ENCODE results near the gene GREB1L. TPM values are rescaled to one million over a fixed set of nuclear protein-coding genes. Genes with fewer than 3 reads are reported as not detected.

The GREB1L gene
- total and polyA plus RNA-seq, 2 donors (not counting 1 experiment from before 2014, with no cell fraction given), result not detected

- Mint-ChIP-seq H3K4me3 (no peak overlapping the region), H3K27me3 (peaks cover 22% of the 10 kb centered on the region), H3K4me1 (no peaks in the 10 kb centered on the region), H3K27ac (no peak overlapping the region), H3K9me3 (ENCODE audit: insufficient read depth) (no peaks in the 10 kb centered on the region)
- ATAC-seq (ENCODE audit: low read depth), result no peak
- TF ChIP-seq CTCF (IDR thresholded peaks at IDR 0.05) (no peak), EZH2 (IDR thresholded peaks at IDR 0.05; ENCODE audit: borderline replicate concordance, insufficient read depth, low read depth, low read length, poor library complexity, severe bottlenecking) (no peak)
- no peak overlapping the region for H2AFZ ChIP-seq (ENCODE audit: insufficient read depth, low read depth, low read length, poor library complexity, severe bottlenecking)
- ChIA-PET POLR2A (no interaction called here), CTCF (no interaction called here)
- DNase-seq, result no peak
- no peak overlapping the region for H3K4me2 ChIP-seq (replicated peaks; ENCODE audit: low read depth, low read length, poor library complexity, severe bottlenecking)
- no peaks in the 10 kb centered on the region for H3K27me3 ChIP-seq (replicated peaks in 1 of 4; ENCODE audit: control extremely low read depth in 1 of 4, control insufficient read depth in 3 of 4, insufficient read depth in 4 of 4, low read length in 3 of 4)
- H3K27ac ChIP-seq (ENCODE audit: low read length in 2 of 2), result no peak overlapping the region
- WGBS (ENCODE audit: insufficient coverage), result 80% methylated on average over 2 of the region's 5 CpGs
- no peak overlapping the region for H3K9ac ChIP-seq (ENCODE audit: low read length)
- H3K9me3 ChIP-seq (ENCODE audit: control extremely low read depth in 1 of 3, control insufficient read depth in 2 of 3, insufficient read depth in 1 of 3, low read length in 2 of 3), result no peaks in the 10 kb centered on the region
- intact Hi-C loops (cut with micrococcal nuclease), result no loop called here
- no peaks in the 10 kb centered on the region for H3K79me2 ChIP-seq (ENCODE audit: control insufficient read depth, insufficient read depth, low read length)
- H3K36me3 ChIP-seq (replicated peaks in 1 of 2; ENCODE audit: control extremely low read depth in 1 of 2, control insufficient read depth in 1 of 2, extremely low read depth in 1 of 2, insufficient read depth in 2 of 2, low read length in 1 of 2), result no peaks in the 10 kb centered on the region
- H3K4me1 ChIP-seq (ENCODE audit: control insufficient read depth in 2 of 2, insufficient read depth in 2 of 2, low read length in 2 of 2), result no peaks in the 10 kb centered on the region
- H3K4me3 ChIP-seq (ENCODE audit: control extremely low read depth in 1 of 5, extremely low read depth in 1 of 5, insufficient read depth in 1 of 5, low read depth in 2 of 5, low read length in 4 of 5), result no peak overlapping the region
- H4K20me1 ChIP-seq (ENCODE audit: control insufficient read depth, insufficient read depth, low read length, poor library complexity, severe bottlenecking), result no peaks in the 10 kb centered on the region
These were observed 207.6 kb downstream of the GREB1L start for GRCh38 chr18:21449367-21450290.

GRCh38 chr18:21450503-21450902, 208.5 kb downstream of the GREB1L start:
- no peak overlapping the region for H2AFZ ChIP-seq (ENCODE audit: insufficient read depth, low read depth, low read length, poor library complexity, severe bottlenecking)
- ATAC-seq (ENCODE audit: low read depth) (no peak), DNase-seq (no peak)
- H3K79me2 ChIP-seq (ENCODE audit: control insufficient read depth, insufficient read depth, low read length), result no peaks in the 10 kb centered on the region
- ChIA-PET CTCF (no interaction called here), POLR2A (no interaction called here)
- no peaks in the 10 kb centered on the region for H3K4me1 ChIP-seq (ENCODE audit: control insufficient read depth in 2 of 2, insufficient read depth in 2 of 2, low read length in 2 of 2)
- H4K20me1 ChIP-seq (ENCODE audit: control insufficient read depth, insufficient read depth, low read length, poor library complexity, severe bottlenecking), result no peaks in the 10 kb centered on the region
- H3K4me3 Mint-ChIP-seq, result no peak overlapping the region
- intact Hi-C loops (cut with micrococcal nuclease), result no loop called here
- H3K9me3 Mint-ChIP-seq (ENCODE audit: insufficient read depth), result no peaks in the 10 kb centered on the region
- no peak overlapping the region for H3K4me2 ChIP-seq (replicated peaks; ENCODE audit: low read depth, low read length, poor library complexity, severe bottlenecking)
- no peaks in the 10 kb centered on the region for H3K36me3 ChIP-seq (replicated peaks in 1 of 2; ENCODE audit: control extremely low read depth in 1 of 2, control insufficient read depth in 1 of 2, extremely low read depth in 1 of 2, insufficient read depth in 2 of 2, low read length in 1 of 2)
- H3K4me1 Mint-ChIP-seq, result no peaks in the 10 kb centered on the region
- no peaks in the 10 kb centered on the region for H3K9me3 ChIP-seq (ENCODE audit: control extremely low read depth in 1 of 3, control insufficient read depth in 2 of 3, insufficient read depth in 1 of 3, low read length in 2 of 3)
- no peaks in the 10 kb centered on the region for H3K27me3 ChIP-seq (replicated peaks in 1 of 4; ENCODE audit: control extremely low read depth in 1 of 4, control insufficient read depth in 3 of 4, insufficient read depth in 4 of 4, low read length in 3 of 4)
- WGBS (ENCODE audit: insufficient coverage), result 80% methylated on average over 2 of the region's 2 CpGs
- no peak overlapping the region for H3K4me3 ChIP-seq (ENCODE audit: control extremely low read depth in 1 of 5, extremely low read depth in 1 of 5, insufficient read depth in 1 of 5, low read depth in 2 of 5, low read length in 4 of 5)
- H3K27ac ChIP-seq (ENCODE audit: low read length in 2 of 2), result no peak overlapping the region
- H3K27ac Mint-ChIP-seq, result no peak overlapping the region
- H3K27me3 Mint-ChIP-seq, result peaks cover 22% of the 10 kb centered on the region
- TF ChIP-seq EZH2 (IDR thresholded peaks at IDR 0.05; ENCODE audit: borderline replicate concordance, insufficient read depth, low read depth, low read length, poor library complexity, severe bottlenecking) (no peak), CTCF (IDR thresholded peaks at IDR 0.05) (no peak)
- no peak overlapping the region for H3K9ac ChIP-seq (ENCODE audit: low read length)

Data from B cell (primary cell).